ENCODE measurements around the gene FBXO44.

The FBXO44 gene

DNA sequence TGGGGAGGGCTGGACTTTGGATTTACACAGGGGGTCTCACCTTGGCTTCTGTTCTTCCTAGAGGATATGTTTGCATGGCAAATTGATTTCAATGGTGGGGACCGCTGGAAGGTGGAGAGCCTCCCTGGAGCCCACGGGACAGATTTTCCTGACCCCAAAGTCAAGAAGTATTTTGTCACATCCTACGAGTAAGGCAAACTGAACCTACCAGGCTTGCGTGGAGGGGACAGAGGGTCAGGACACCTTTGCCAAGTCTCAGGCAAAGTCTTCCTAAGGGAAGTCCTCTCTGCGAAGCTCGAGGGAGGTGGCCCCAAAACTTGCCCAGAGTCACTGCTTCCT is 16.5 kb downstream of the FBXO44 start:
- TF ChIP-seq, protein P1, sequence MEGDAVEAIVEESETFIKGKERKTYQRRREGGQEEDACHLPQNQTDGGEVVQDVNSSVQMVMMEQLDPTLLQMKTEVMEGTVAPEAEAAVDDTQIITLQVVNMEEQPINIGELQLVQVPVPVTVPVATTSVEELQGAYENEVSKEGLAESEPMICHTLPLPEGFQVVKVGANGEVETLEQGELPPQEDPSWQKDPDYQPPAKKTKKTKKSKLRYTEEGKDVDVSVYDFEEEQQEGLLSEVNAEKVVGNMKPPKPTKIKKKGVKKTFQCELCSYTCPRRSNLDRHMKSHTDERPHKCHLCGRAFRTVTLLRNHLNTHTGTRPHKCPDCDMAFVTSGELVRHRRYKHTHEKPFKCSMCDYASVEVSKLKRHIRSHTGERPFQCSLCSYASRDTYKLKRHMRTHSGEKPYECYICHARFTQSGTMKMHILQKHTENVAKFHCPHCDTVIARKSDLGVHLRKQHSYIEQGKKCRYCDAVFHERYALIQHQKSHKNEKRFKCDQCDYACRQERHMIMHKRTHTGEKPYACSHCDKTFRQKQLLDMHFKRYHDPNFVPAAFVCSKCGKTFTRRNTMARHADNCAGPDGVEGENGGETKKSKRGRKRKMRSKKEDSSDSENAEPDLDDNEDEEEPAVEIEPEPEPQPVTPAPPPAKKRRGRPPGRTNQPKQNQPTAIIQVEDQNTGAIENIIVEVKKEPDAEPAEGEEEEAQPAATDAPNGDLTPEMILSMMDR (IDR thresholded peaks at IDR 0.05; ENCODE audit: control insufficient read depth, extremely low read depth, insufficient read depth), result no peak
- H3K4me3 ChIP-seq (ENCODE audit: low read depth, low read length), result no peak overlapping the region
- no peak for DNase-seq (ENCODE audit: low read depth)

DNA sequence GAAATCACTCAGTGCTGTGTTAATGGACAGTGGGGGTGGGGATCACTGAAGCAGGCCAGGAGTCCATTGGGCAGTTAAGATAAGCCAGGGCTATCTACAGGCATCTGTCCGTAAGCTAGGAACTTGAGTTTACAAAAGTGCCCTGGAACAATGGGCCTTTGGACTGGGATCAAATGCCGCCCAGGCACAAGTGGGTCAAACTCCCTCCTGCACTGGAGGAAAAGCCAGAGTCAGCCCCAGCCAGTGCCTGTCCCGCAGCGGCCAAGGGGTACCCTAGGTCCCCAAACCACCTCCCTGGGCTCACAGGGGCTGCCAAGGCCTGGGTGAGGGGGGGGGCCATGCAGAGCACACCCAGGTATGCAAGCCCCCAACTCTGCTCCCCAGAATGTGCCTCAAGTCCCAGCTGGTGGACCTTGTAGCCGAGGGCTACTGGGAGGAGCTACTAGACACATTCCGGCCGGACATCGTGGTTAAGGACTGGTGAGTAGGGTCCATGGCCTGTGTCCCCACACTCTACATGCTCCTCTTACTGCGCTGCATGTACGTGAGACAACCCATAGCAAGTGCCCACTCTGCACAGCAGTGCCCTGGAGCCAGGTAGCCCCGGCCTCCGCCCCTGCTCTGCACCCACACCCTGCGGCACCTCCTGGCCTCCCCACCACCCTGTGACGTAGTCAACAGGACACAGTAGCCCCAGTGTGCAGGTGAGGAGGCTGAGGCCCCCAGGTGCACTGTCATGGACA is 17.0 kb downstream of the FBXO44 start:
- TF ChIP-seq, protein P1 (IDR thresholded peaks at IDR 0.05; ENCODE audit: control insufficient read depth, extremely low read depth, insufficient read depth), result no peak
- DNase-seq (ENCODE audit: low read depth), result no peak

DNA sequence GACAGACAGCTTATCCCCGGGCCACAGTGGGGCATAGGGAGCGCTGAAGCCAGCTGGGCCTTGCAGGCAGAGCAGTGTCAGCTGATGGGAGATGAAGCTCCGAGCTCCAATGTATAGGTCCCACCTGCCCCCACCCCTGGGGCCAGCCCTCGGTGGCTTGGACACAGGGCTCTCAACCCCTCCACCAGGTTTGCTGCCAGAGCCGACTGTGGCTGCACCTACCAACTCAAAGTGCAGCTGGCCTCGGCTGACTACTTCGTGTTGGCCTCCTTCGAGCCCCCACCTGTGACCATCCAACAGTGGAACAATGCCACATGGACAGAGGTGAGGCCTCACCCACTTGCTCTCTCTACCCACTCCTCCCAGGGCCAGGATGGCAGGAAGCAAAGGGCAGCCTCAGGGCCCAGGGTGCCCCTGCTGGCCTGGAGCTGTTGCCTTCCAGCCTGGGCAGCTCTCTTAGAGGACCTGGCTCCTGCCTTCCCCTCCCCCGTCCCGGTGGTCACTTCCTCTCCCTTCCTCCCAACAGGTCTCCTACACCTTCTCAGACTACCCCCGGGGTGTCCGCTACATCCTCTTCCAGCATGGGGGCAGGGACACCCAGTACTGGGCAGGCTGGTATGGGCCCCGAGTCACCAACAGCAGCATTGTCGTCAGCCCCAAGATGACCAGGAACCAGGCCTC is 18.6 kb downstream of the FBXO44 start:
- TF ChIP-seq, protein P1 (IDR thresholded peaks at IDR 0.05; ENCODE audit: control insufficient read depth, extremely low read depth, insufficient read depth), result no peak
- H3K4me3 ChIP-seq (ENCODE audit: low read depth, low read length), result no peak overlapping the region
- DNase-seq (ENCODE audit: low read depth), result no peak

More for the DNA sequence above, 17.0 kb downstream of the FBXO44 start:
- no peak overlapping the region for H3K4me3 ChIP-seq (ENCODE audit: low read depth, low read length)

DNA sequence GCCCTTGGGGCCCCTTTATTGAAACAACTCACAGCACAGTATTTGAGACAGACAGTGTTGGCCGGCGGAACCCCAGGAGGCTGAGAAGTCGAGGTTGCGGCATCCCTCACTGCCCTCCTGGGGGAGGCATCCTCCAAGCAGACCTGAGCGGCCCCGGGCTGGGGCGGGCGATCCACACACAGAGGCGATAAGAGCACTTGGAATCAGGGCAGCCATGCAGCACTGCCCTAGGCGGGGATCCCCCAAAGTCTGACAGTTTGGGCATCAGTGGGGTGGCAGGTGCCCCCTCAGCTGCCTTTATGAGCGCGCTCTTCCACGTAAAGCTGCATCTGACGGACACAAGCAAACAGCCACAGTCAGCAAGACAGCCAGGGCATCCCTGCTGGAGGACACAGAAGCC is 19.8 kb downstream of the FBXO44 start:
- DNase-seq (ENCODE audit: low read depth), result no peak
- TF ChIP-seq, protein P1 (IDR thresholded peaks at IDR 0.05; ENCODE audit: control insufficient read depth, extremely low read depth, insufficient read depth), result no peak
- no peak overlapping the region for H3K4me3 ChIP-seq (ENCODE audit: low read depth, low read length)

DNA sequence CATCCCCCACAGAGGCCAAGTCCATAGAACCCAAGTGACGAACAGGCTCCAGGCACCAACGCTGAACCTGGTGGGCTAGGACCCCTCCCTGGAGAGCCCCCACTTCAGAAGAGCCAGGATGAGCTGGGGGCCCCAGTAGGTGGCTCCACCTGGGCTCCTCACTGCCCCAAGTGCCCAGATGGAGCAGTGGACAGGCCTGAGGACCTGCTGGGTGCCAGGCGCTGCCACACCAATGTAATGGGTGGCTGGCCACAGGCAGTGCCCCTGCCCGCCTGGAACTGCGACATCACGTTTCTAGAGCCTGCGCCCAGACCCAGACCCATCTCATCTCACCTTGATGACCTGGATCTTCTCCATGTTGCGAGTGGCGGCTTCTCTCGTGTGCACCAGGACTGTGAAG is 20.6 kb downstream of the FBXO44 start:
- TF ChIP-seq, protein P1 (IDR thresholded peaks at IDR 0.05; ENCODE audit: control insufficient read depth, extremely low read depth, insufficient read depth), result no peak
- DNase-seq (ENCODE audit: low read depth), result no peak
- no peak overlapping the region for H3K4me3 ChIP-seq (ENCODE audit: low read depth, low read length)

DNA sequence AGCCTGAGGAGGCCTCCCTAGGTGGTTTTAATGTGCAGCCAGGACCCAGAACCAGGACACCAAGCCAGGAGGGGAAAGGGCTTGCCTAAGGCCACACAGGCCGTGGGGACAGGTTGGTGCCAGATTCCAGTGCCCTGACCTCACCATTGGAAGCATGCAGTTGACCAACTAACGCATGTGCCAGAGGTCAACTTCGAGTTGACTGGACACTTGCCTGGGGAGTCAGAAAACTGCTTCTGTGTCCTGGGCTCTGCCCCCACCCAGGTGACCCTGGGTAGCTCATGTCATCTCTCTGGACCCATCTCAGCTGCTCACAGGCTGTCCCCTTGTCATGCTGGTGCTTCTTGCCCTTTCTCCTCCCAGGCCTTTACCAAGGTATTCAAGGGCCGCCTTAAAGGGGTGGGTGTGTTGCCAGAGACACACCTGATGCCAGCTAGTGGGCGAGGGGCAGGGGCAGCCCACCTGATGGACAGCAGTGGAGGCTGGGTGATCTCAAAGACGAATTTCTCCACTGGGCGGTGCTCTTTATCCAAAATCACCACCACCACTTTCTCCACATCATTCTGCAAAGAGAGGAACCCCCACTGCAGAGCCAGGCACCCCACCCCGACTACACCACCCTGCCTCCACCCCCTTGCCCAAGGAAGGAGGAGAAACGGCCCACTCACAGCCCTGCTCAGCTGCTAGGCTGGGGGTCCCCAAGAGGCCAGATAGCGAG is 21.9 kb downstream of the FBXO44 start:
- TF ChIP-seq, protein P1 (IDR thresholded peaks at IDR 0.05; ENCODE audit: control insufficient read depth, extremely low read depth, insufficient read depth), result no peak
- no peak overlapping the region for H3K4me3 ChIP-seq (ENCODE audit: low read depth, low read length)
- DNase-seq (ENCODE audit: low read depth), result no peak

All from LNCaP clone FGC (cell line).